Measurements from ENCODE around the gene PIM3. TPM values are rescaled to one million over a fixed set of nuclear protein-coding genes. Genes with fewer than 3 reads are reported as not detected.
A peak's percentile ranks its signal among the peaks of the same experiment; 100 is the strongest.

PIM3 gene
- total RNA-seq, 2 donors from 2014 or later = 227 to 241 TPM

DNA sequence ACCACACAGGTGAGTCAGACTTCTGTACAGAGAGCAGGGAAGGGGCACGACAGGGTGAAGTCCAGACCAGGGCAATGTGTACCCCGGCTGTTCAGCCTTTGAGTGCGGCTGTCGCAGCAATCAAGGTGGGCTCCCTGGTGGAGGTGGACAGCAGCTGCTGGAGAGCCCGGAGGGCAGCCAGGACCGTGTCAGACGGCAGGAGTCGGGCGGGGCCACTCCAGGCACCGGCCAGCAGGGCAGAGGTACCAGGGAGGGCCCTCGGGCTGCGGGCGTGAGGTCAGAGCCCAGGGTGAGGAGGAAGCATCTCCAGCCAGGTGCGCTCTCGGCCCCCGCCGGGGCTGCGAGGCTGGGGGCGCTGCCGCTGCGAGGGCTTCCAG, 802 bp upstream of the PIM3 start:
- ATAC-seq (no peak), DNase-seq (no peak)
- peak overlapping the region; percentile 83 for H3K4me3 Mint-ChIP-seq
- no peaks in the 10 kb centered on the region for H3K9me3 ChIP-seq (ENCODE audit: control insufficient read depth, low read length, poor library complexity, severe bottlenecking)
- no peaks in the 10 kb centered on the region for H3K27me3 Mint-ChIP-seq
- H3K36me3 Mint-ChIP-seq (ENCODE audit: low read depth) = no peaks in the 10 kb centered on the region
- H3K27ac Mint-ChIP-seq = peak overlapping the region; percentile 69
- peaks cover 20% of the 10 kb centered on the region for H3K4me1 Mint-ChIP-seq

GRCh38 chr22:49961005-49961600, 531 bp downstream of the PIM3 start:
- H3K27me3 Mint-ChIP-seq = no peaks in the 10 kb centered on the region
- H3K4me3 Mint-ChIP-seq = peak overlapping the region; percentile 93
- H3K27ac Mint-ChIP-seq = peak overlapping the region; percentile 98
- DNase-seq (peak in 2 of 3 donors; percentile 26), ATAC-seq (no peak)
- peaks cover 23% of the 10 kb centered on the region for H3K4me1 Mint-ChIP-seq
- H3K9me3 ChIP-seq (ENCODE audit: control insufficient read depth, low read length, poor library complexity, severe bottlenecking) = no peaks in the 10 kb centered on the region
- no peaks in the 10 kb centered on the region for H3K36me3 Mint-ChIP-seq (ENCODE audit: low read depth)

- ATAC-seq (no peak), DNase-seq (no peak)
- Mint-ChIP-seq H3K4me3 (peak overlapping the region; percentile 93), H3K4me1 (peaks cover 24% of the 10 kb centered on the region), H3K36me3 (ENCODE audit: low read depth) (no peaks in the 10 kb centered on the region), H3K27ac (peak overlapping the region; percentile 98), H3K27me3 (no peaks in the 10 kb centered on the region)
- H3K9me3 ChIP-seq (ENCODE audit: control insufficient read depth, low read length, poor library complexity, severe bottlenecking) = no peaks in the 10 kb centered on the region
Measured at GRCh38 chr22:49961601-49962011, 1.0 kb downstream of the PIM3 start.

- Mint-ChIP-seq H3K36me3 (ENCODE audit: low read depth) (no peaks in the 10 kb centered on the region), H3K27me3 (no peaks in the 10 kb centered on the region), H3K4me3 (peak overlapping the region; percentile 93), H3K27ac (peak overlapping the region; percentile 98), H3K4me1 (peaks cover 25% of the 10 kb centered on the region)
- DNase-seq (peak; percentile 77 to 91 (median 80)), ATAC-seq (peak; percentile 54)
- H3K9me3 ChIP-seq (ENCODE audit: control insufficient read depth, low read length, poor library complexity, severe bottlenecking) = no peaks in the 10 kb centered on the region
Measured at GRCh38 chr22:49962012-49962750, 1.6 kb downstream of the PIM3 start.

DNA sequence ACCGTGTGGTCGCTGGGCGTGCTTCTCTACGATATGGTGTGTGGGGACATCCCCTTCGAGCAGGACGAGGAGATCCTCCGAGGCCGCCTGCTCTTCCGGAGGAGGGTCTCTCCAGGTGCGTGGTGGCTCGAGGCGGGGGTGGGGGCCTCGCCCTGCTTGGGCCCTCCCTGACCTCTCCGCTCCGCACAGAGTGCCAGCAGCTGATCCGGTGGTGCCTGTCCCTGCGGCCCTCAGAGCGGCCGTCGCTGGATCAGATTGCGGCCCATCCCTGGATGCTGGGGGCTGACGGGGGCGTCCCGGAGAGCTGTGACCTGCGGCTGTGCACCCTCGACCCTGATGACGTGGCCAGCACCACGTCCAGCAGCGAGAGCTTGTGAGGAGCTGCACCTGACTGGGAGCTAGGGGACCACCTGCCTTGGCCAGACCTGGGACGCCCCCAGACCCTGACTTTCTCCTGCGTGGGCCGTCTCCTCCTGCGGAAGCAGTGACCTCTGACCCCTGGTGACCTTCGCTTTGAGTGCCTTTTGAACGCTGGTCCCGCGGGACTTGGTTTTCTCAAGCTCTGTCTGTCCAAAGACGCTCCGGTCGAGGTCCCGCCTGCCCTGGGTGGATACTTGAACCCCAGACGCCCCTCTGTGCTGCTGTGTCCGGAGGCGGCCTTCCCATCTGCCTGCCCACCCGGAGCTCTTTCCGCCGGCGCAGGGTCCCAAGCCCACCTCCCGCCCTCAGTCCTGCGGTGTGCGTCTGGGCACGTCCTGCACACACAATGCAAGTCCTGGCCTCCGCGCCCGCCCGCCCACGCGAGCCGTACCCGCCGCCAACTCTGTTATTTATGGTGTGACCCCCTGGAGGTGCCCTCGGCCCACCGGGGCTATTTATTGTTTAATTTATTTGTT, 2.4 kb downstream of the PIM3 start:
- ATAC-seq = no peak
- Mint-ChIP-seq H3K27me3 (no peaks in the 10 kb centered on the region), H3K4me1 (peaks cover 32% of the 10 kb centered on the region), H3K4me3 (peak overlapping the region; percentile 93), H3K36me3 (ENCODE audit: low read depth) (no peaks in the 10 kb centered on the region), H3K27ac (peak overlapping the region; percentile 98)
- no peaks in the 10 kb centered on the region for H3K9me3 ChIP-seq (ENCODE audit: control insufficient read depth, low read length, poor library complexity, severe bottlenecking)
- peak in 2 of 3 donors; percentile 9 to 13 for DNase-seq

DNA sequence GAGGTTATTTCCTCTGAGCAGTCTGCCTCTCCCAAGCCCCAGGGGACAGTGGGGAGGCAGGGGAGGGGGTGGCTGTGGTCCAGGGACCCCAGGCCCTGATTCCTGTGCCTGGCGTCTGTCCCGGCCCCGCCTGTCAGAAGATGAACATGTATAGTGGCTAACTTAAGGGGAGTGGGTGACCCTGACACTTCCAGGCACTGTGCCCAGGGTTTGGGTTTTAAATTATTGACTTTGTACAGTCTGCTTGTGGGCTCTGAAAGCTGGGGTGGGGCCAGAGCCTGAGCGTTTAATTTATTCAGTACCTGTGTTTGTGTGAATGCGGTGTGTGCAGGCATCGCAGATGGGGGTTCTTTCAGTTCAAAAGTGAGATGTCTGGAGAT, 3.1 kb downstream of the PIM3 start:
- DNase-seq (peak; percentile 5 to 9 (median 7)), ATAC-seq (no peak)
- H3K27ac Mint-ChIP-seq = peak overlapping the region; percentile 98
- H3K4me3 Mint-ChIP-seq = peak overlapping the region; percentile 93
- peaks cover 33% of the 10 kb centered on the region for H3K4me1 Mint-ChIP-seq
- H3K27me3 Mint-ChIP-seq = no peaks in the 10 kb centered on the region
- no peaks in the 10 kb centered on the region for H3K36me3 Mint-ChIP-seq (ENCODE audit: low read depth)
- no peaks in the 10 kb centered on the region for H3K9me3 ChIP-seq (ENCODE audit: control insufficient read depth, low read length, poor library complexity, severe bottlenecking)

GRCh38 chr22:49964136-49965090, 3.8 kb downstream of the PIM3 start:
- Mint-ChIP-seq H3K4me3 (peak overlapping the region; percentile 93), H3K4me1 (peaks cover 28% of the 10 kb centered on the region), H3K36me3 (ENCODE audit: low read depth) (no peaks in the 10 kb centered on the region), H3K27me3 (no peaks in the 10 kb centered on the region), H3K27ac (peak overlapping the region; percentile 98)
- H3K9me3 ChIP-seq (ENCODE audit: control insufficient read depth, low read length, poor library complexity, severe bottlenecking) = no peaks in the 10 kb centered on the region
- ATAC-seq (no peak), DNase-seq (peak in 2 of 3 donors; percentile 23 to 40)

- DNase-seq (peak in 1 of 3 donors; percentile 11), ATAC-seq (no peak)
- Mint-ChIP-seq H3K36me3 (ENCODE audit: low read depth) (no peaks in the 10 kb centered on the region), H3K27me3 (no peaks in the 10 kb centered on the region), H3K4me1 (peaks cover 27% of the 10 kb centered on the region), H3K4me3 (peak overlapping the region; percentile 93), H3K27ac (peak overlapping the region; percentile 98)
- H3K9me3 ChIP-seq (ENCODE audit: control insufficient read depth, low read length, poor library complexity, severe bottlenecking) = no peaks in the 10 kb centered on the region
Measured at GRCh38 chr22:49965091-49966040, 4.8 kb downstream of the PIM3 start.

DNA sequence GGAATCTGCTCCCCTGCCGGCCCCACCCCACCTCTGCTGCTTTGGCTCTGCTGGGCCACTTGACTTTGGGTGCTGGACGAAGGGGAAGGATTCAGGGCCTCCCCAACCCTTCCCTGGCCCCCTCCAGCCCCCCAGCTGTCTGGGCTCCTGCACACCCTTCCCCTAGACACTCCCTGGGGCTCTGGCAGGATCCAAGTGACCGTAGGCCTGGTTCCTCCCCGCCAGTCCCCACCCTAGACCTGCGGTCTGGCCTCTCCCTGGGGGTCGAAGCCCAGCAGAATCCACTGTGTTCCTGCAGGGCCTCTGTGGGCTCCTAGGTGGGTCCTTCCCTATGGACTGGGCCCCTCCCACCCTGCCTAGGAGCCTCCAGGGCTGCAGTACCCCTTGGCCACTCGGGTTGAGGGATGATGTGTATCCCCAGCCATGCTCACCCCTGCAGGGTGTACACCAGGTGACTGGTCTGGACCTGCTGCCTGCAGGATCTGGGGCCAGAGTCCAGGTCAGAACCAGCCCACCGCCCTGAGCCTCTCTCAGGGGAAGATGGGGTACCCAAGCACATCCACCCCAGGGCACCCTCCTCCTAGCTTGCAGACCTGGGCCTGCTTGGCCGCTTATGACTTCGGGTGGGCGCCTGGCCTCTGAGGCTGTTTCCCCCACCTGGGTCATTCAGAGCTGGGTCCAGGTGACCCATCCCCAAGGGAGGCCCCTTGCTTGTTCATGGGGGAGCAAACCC, 5.6 kb downstream of the PIM3 start:
- ATAC-seq (no peak), DNase-seq (peak in 1 of 3 donors; percentile 15)
- no peaks in the 10 kb centered on the region for H3K9me3 ChIP-seq (ENCODE audit: control insufficient read depth, low read length, poor library complexity, severe bottlenecking)
- H3K36me3 Mint-ChIP-seq (ENCODE audit: low read depth) = no peaks in the 10 kb centered on the region
- no peaks in the 10 kb centered on the region for H3K27me3 Mint-ChIP-seq
- H3K4me3 Mint-ChIP-seq = peak overlapping the region; percentile 28
- peak overlapping the region; percentile 98 for H3K27ac Mint-ChIP-seq
- H3K4me1 Mint-ChIP-seq = peaks cover 35% of the 10 kb centered on the region

GRCh38 chr22:49966774-49967705, 6.5 kb downstream of the PIM3 start:
- H3K27ac Mint-ChIP-seq = peak overlapping the region; percentile 98
- H3K4me3 Mint-ChIP-seq = peak overlapping the region; percentile 59
- H3K36me3 Mint-ChIP-seq (ENCODE audit: low read depth) = no peaks in the 10 kb centered on the region

More at GRCh38 chr22:49966774-49967705, 6.5 kb downstream of the PIM3 start:
- DNase-seq (peak in 1 of 3 donors; percentile 15), ATAC-seq (no peak)
- H3K9me3 ChIP-seq (ENCODE audit: control insufficient read depth, low read length, poor library complexity, severe bottlenecking) = no peaks in the 10 kb centered on the region
- Mint-ChIP-seq H3K4me1 (peaks cover 29% of the 10 kb centered on the region), H3K27me3 (no peaks in the 10 kb centered on the region)

Measured in T-helper 17 cell (primary cell).